GM23338 (cell line): ENCODE measurements around the gene SULT1A2. TPM values are rescaled to one million over a fixed set of nuclear protein-coding genes. Genes with fewer than 3 reads are reported as not detected.

Experiments used
- ATAC-seq: fragments of 200-7000 bp; cut with Tn5 transposase; 3 replicates; pipeline ENCODE4 v1.9.1; 2020
- DNase-seq: peaks from one replicate; pipeline ENCODE4 v3.0.0-alpha.2; 2015; ENCODE audit warnings: low spot score
- H2AFZ ChIP-seq: fragments of 200-600 bp; sonication (generic); 2 replicates; pipeline ENCODE4 v1.8.0; 2016; ENCODE audit warnings: antibody characterized with exemption, mild to moderate bottlenecking, moderate library complexity
- H3F3A ChIP-seq: fragments of 200-600 bp; sonication (generic); replicated peaks from 2 replicates; pipeline ENCODE4 v1.8.0; 2017; ENCODE audit warnings: antibody characterized with exemption, mixed run types, low read depth
- H3K27ac ChIP-seq: fragments of 200-600 bp; sonication (generic); 2 replicates; pipeline ENCODE4 v1.6.1; 2016; ENCODE audit warnings: low read depth
- H3K27me3 ChIP-seq: fragments of 200-600 bp; sonication (generic); 2 replicates; pipeline ENCODE4 v1.8.0; 2016; ENCODE audit warnings: mild to moderate bottlenecking, mixed run types, moderate library complexity; ENCODE audit not compliant: insufficient read depth
- H3K36me3 ChIP-seq: fragments of 200-600 bp; sonication (generic); 2 replicates; pipeline ENCODE4 v1.8.0; 2016; ENCODE audit warnings: mild to moderate bottlenecking; ENCODE audit not compliant: insufficient read depth
- H3K4me1 ChIP-seq: fragments of 200-600 bp; sonication (generic); 2 replicates; pipeline ENCODE4 v1.8.0; 2016; ENCODE audit warnings: mild to moderate bottlenecking, moderate library complexity; ENCODE audit not compliant: insufficient read depth
- H3K4me2 ChIP-seq: fragments of 200-600 bp; sonication (generic); 2 replicates; pipeline ENCODE4 v1.7.1; 2017; ENCODE audit warnings: mixed run types
- H3K4me3 ChIP-seq: fragments of 200-600 bp; sonication (generic); 2 replicates; pipeline ENCODE4 v1.6.1; 2016; ENCODE audit warnings: mixed run types
- H3K79me2 ChIP-seq: fragments of 200-600 bp; sonication (generic); replicated peaks from 2 replicates; pipeline ENCODE4 v1.8.0; 2017; ENCODE audit warnings: mild to moderate bottlenecking; ENCODE audit not compliant: insufficient read depth
- H3K9me2 ChIP-seq: fragments of 200-600 bp; sonication (generic); 2 replicates; pipeline ENCODE4 v1.8.0; 2017; ENCODE audit not compliant: insufficient read depth
- H4K20me1 ChIP-seq: fragments of 200-600 bp; sonication (generic); replicated peaks from 2 replicates; pipeline ENCODE4 v1.8.0; 2017; ENCODE audit warnings: mild to moderate bottlenecking; ENCODE audit not compliant: insufficient read depth
- H3K27ac Mint-ChIP-seq: 2 replicates; pipeline ENCODE4 v1.8.0; 2020; ENCODE audit warnings: inconsistent platforms, mild to moderate bottlenecking, moderate library complexity, mixed read lengths
- H3K27me3 Mint-ChIP-seq: 3 replicates; pipeline ENCODE4 v1.8.0; 2022; ENCODE audit warnings: low read depth, mild to moderate bottlenecking, moderate library complexity, mixed read lengths, inconsistent platforms; ENCODE audit not compliant: insufficient read depth, poor library complexity
- H3K36me3 Mint-ChIP-seq: 3 replicates; pipeline ENCODE4 v1.8.0; 2021; ENCODE audit warnings: low read depth, mild to moderate bottlenecking, inconsistent platforms, moderate library complexity, mixed read lengths
- H3K4me1 Mint-ChIP-seq: 3 replicates; pipeline ENCODE4 v1.8.0; 2020; ENCODE audit warnings: mild to moderate bottlenecking, inconsistent platforms, mixed read lengths
- H3K4me3 Mint-ChIP-seq: 3 replicates; pipeline ENCODE4 v1.8.0; 2021; ENCODE audit warnings: moderate library complexity, mild to moderate bottlenecking, inconsistent platforms, mixed read lengths
- H3K9me3 Mint-ChIP-seq: 3 replicates; pipeline ENCODE4 v1.8.0; 2020; ENCODE audit warnings: moderate library complexity, mild to moderate bottlenecking, inconsistent platforms, mixed read lengths
- EZH2 ChIP-seq: fragments of 200-600 bp; sonication (generic); IDR thresholded peaks from one replicate; pipeline ENCODE4 v1.8.0; 2017; ENCODE audit warnings: antibody characterized with exemption, mild to moderate bottlenecking, low read depth; ENCODE audit not compliant: unreplicated experiment
- EZH2phosphoT487 ChIP-seq: fragments of 200-600 bp; sonication (generic); IDR thresholded peaks from one replicate; pipeline ENCODE4 v1.8.1; 2018; ENCODE audit warnings: antibody characterized with exemption; ENCODE audit not compliant: unreplicated experiment
- NANOG ChIP-seq: IDR thresholded peaks from 2 replicates; pipeline ENCODE4 v1.6.1; 2016; ENCODE audit warnings: antibody characterized with exemption, borderline replicate concordance
- POLR2AphosphoS5 ChIP-seq: IDR thresholded peaks from 2 replicates; pipeline ENCODE4 v1.6.1; 2016; ENCODE audit warnings: antibody characterized with exemption, low read depth
- ZNF114 ChIP-seq: fragments of 250-450 bp; sonication (Bioruptor Pico); IDR thresholded peaks from 2 replicates; pipeline ENCODE4 v1.5.0; 2020; ENCODE audit warnings: mild to moderate bottlenecking, moderate library complexity
- ZNF331 ChIP-seq: fragments of 250-450 bp; sonication (Bioruptor Pico); IDR thresholded peaks from 2 replicates; pipeline ENCODE4 v1.5.0; 2020; ENCODE audit warnings: low read depth, mild to moderate bottlenecking, moderate library complexity
- ZNF462 ChIP-seq: fragments of 250-450 bp; sonication (Bioruptor Pico); IDR thresholded peaks from 2 replicates; pipeline ENCODE4 v1.5.0; 2020; ENCODE audit warnings: mild to moderate bottlenecking, moderate library complexity
- polyA plus RNA-seq: library from polyadenylated mRNA; unstranded; fragments of >200 nt; fragmentation: Nextera tagmentation; extraction: Ambion mirVana; gene quantifications from 2 replicates; pipeline ENCODE4 v1.2.1, GENCODE V29; 2016
- total RNA-seq: library from RNA; depleted of rRNA; stranded (reverse); fragments of >200 nt; shearing (Covaris generic); gene quantifications from 2 replicates; pipeline ENCODE4 v1.2.3, GENCODE V29; 2014
- TF ChIP-seq, protein P1 (sequence below): IDR thresholded peaks from 2 replicates; pipeline ENCODE4 v1.6.1; 2016; ENCODE audit warnings: antibody characterized with exemption

Gene SULT1A2
- total and polyA plus RNA-seq, 2 experiments from 2014 or later = 0.17 to 0.34 TPM

DNA sequence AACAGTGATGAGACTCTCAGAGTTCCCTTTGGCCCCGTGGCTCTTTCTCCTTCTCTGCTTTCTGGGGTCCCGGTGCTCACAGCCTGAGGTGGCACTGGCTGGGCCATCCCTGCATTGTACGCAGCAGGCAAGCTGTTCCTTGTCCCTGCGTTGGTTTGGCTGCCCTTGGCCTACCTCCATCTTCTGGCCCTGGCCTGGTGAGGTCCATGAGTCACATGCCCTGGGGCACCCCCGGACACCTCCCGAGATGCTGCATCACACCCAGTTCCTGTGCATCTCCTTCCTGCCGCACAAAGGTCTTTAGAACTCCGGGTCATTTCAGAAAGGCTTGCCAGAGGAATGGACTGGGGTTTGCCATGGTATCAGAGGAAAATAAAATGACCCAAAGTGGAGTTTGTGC is 9.5 kb downstream of the SULT1A2 start (continued):
- no peak for TF ChIP-seq ZNF462 (CRISPR knock-in tag)
- TF ChIP-seq POLR2AphosphoS5 = no peak

DNA sequence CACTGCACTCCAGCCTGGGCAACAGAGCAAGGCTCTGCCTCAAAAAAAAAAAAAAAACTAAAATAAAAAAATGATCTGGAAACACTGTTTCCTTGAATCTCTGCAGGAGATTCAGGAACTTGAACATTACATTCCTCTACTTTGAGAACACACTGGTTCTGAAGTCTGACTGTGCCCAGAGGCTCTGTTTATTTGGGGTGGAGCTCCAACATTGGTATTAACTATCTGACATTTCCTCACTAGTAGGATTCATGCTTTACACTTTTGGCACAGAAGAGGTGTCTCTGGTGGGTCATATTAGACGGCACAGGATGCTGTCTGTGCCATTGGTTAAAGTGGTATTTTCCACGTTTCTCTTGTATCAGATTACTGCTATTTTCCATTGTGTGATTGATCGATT is 10.4 kb downstream of the SULT1A2 start:
- H3F3A ChIP-seq = no peaks in the 10 kb centered on the region
- no peaks in the 10 kb centered on the region for H3K4me1 ChIP-seq
- peaks cover 5% of the 10 kb centered on the region for H3K27me3 Mint-ChIP-seq
- H3K4me1 Mint-ChIP-seq = no peaks in the 10 kb centered on the region
- no peak overlapping the region for H3K4me2 ChIP-seq
- H2AFZ ChIP-seq = no peak overlapping the region
- no peak overlapping the region for H3K27ac ChIP-seq
- H3K9me3 Mint-ChIP-seq = no peaks in the 10 kb centered on the region
- H3K4me3 ChIP-seq = no peak overlapping the region
- H3K27me3 ChIP-seq = no peaks in the 10 kb centered on the region
- no peaks in the 10 kb centered on the region; the same call in 1 of the 2 replicates for H4K20me1 ChIP-seq
- H3K4me3 Mint-ChIP-seq = no peak overlapping the region
- ATAC-seq = no peak
- H3K36me3 ChIP-seq = peaks cover under 1% of the 10 kb centered on the region; the same call in 1 of the 2 replicates
- no peak overlapping the region for H3K27ac Mint-ChIP-seq
- H3K79me2 ChIP-seq = no peaks in the 10 kb centered on the region
- no peaks in the 10 kb centered on the region for H3K9me2 ChIP-seq
- DNase-seq = no peak
- peaks cover 22% of the 10 kb centered on the region for H3K36me3 Mint-ChIP-seq
- TF ChIP-seq EZH2 = no peak
- TF ChIP-seq ZNF331 = no peak
- no peak for TF ChIP-seq EZH2phosphoT487
- TF ChIP-seq ZNF462 (CRISPR knock-in tag) = no peak
- TF ChIP-seq POLR2AphosphoS5 = no peak
- TF ChIP-seq ZNF114 = no peak
- no peak for TF ChIP-seq NANOG
- TF ChIP-seq, protein P1, sequence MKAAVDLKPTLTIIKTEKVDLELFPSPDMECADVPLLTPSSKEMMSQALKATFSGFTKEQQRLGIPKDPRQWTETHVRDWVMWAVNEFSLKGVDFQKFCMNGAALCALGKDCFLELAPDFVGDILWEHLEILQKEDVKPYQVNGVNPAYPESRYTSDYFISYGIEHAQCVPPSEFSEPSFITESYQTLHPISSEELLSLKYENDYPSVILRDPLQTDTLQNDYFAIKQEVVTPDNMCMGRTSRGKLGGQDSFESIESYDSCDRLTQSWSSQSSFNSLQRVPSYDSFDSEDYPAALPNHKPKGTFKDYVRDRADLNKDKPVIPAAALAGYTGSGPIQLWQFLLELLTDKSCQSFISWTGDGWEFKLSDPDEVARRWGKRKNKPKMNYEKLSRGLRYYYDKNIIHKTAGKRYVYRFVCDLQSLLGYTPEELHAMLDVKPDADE = no peak
